SK-N-SH (cell line): ENCODE results near the gene PARVA. TPM values are rescaled to one million over a fixed set of nuclear protein-coding genes. Genes with fewer than 3 reads are reported as not detected.

Experiments
- CTCF ChIA-PET: fragments of 300-600, 350-600 bp; formaldehyde crosslinking; extraction: SDS; loops from one replicate; lab custom pipeline; 2021; lab: Yijun Ruan, JAX
- POLR2A ChIA-PET: fragments of 350-600 bp; sonication (Branson Sonifier 250); formaldehyde crosslinking; extraction: SDS; loops from one replicate; lab custom pipeline; 2020; ENCODE audit warnings: antibody characterized with exemption, inconsistent platforms; lab: Yijun Ruan, JAX
- DNase-seq: peaks from one replicate; pipeline ENCODE4 v3.0.0; 2012
- H2AFZ ChIP-seq: fragments of 200-600 bp; sonication (generic); 2 replicates; pipeline ENCODE4 v1.8.1; 2016; ENCODE audit warnings: antibody characterized with exemption, mild to moderate bottlenecking, low read depth
- H3F3A ChIP-seq: fragments of 200-600 bp; sonication (generic); replicated peaks from 2 replicates; pipeline ENCODE3; 2016; ENCODE audit warnings: antibody characterized with exemption, mild to moderate bottlenecking; ENCODE audit not compliant: insufficient read depth
- H3K27ac ChIP-seq, 2 experiments: fragments of 200-500 bp in 1 of 2; fragments of 200-600 bp in 1 of 2; sonication (Bioruptor generic) in 1 of 2; sonication (generic), shearing (Covaris generic) in 1 of 2; 2 replicates each; pipeline versions ENCODE4 v1.5.1 to v1.6.1; 2014 to 2016; ENCODE audit warnings: low read depth in 2 of 2, inconsistent platforms in 1 of 2, low read length in 1 of 2, mild to moderate bottlenecking in 1 of 2, mixed read lengths in 1 of 2
- H3K27me3 ChIP-seq: fragments of 200-600 bp; sonication (generic), shearing (Covaris generic); 2 replicates; pipeline ENCODE4 v1.6.1; 2016; ENCODE audit warnings: mixed run types; ENCODE audit not compliant: insufficient read depth
- H3K36me3 ChIP-seq, 2 experiments: fragments of 200-500 bp in 1 of 2; fragments of 200-600 bp in 1 of 2; sonication (Bioruptor generic) in 1 of 2; sonication (generic) in 1 of 2; replicated peaks in 1 of 2; 2 replicates each; pipeline versions ENCODE3 to v1.5.1; 2014 to 2016; ENCODE audit warnings: low read length in 1 of 2, mild to moderate bottlenecking in 1 of 2; ENCODE audit not compliant: insufficient read depth in 2 of 2, control insufficient read depth in 1 of 2
- H3K4me1 ChIP-seq, 2 experiments: fragments of 200-500 bp in 1 of 2; fragments of 200-600 bp in 1 of 2; sonication (Bioruptor generic) in 1 of 2; sonication (generic), shearing (Covaris generic) in 1 of 2; 2 replicates each; pipeline versions ENCODE4 v1.5.1 to v1.6.1; 2014 to 2016; ENCODE audit warnings: low read depth in 1 of 2, low read length in 1 of 2, mixed run types in 1 of 2; ENCODE audit not compliant: insufficient read depth in 2 of 2, control insufficient read depth in 1 of 2
- H3K4me2 ChIP-seq: fragments of 200-600 bp; sonication (generic), shearing (Covaris generic); 2 replicates; pipeline ENCODE4 v1.6.1; 2017; ENCODE audit warnings: mixed run types
- H3K4me3 ChIP-seq, 2 experiments: fragments of 200-500 bp in 1 of 2; fragments of 200-600 bp in 1 of 2; sonication (Bioruptor generic) in 1 of 2; sonication (generic), shearing (Covaris generic) in 1 of 2; 2 replicates each; pipeline versions ENCODE4 v1.5.1 to v1.8.1; 2014 to 2016; ENCODE audit warnings: low read depth in 2 of 2, inconsistent platforms in 1 of 2, low read length in 1 of 2, mild to moderate bottlenecking in 1 of 2, mixed read lengths in 1 of 2, moderate library complexity in 1 of 2
- H3K79me2 ChIP-seq: fragments of 200-600 bp; sonication (generic); 2 replicates; pipeline ENCODE4 v1.8.1; 2017; ENCODE audit warnings: mild to moderate bottlenecking; ENCODE audit not compliant: insufficient read depth
- H3K9ac ChIP-seq: fragments of 200-600 bp; sonication (generic); 2 replicates; pipeline ENCODE4 v1.6.1; 2017; ENCODE audit warnings: mixed run types
- H3K9me2 ChIP-seq: fragments of 200-600 bp; sonication (generic); 2 replicates; pipeline ENCODE4 v1.6.1; 2017; ENCODE audit warnings: mixed run types
- H3K9me3 ChIP-seq: fragments of 200-600 bp; sonication (generic); 2 replicates; pipeline ENCODE4 v1.6.1; 2017; ENCODE audit warnings: mixed run types, mild to moderate bottlenecking, moderate library complexity
- H4K20me1 ChIP-seq: fragments of 200-600 bp; sonication (generic); 2 replicates; pipeline ENCODE4 v1.6.1; 2017; ENCODE audit warnings: mild to moderate bottlenecking, mixed run types; ENCODE audit not compliant: insufficient read depth
- CHD2 ChIP-seq: fragments of 150-350 bp; IDR thresholded peaks from 2 replicates; pipeline ENCODE4 v1.6.1; 2018; ENCODE audit warnings: low read length; ENCODE audit not compliant: partially characterized antibody
- EZH2phosphoT487 ChIP-seq: fragments of 200-600 bp; sonication (generic); IDR thresholded peaks from 2 replicates; pipeline ENCODE4 v1.6.1; 2017; ENCODE audit warnings: low read depth, mixed run types, mild to moderate bottlenecking, antibody characterized with exemption, moderate library complexity, borderline replicate concordance
- FOSL2 ChIP-seq: IDR thresholded peaks from 2 replicates; pipeline ENCODE4 v1.4.0; 2012; ENCODE audit warnings: low read depth, mild to moderate bottlenecking, moderate library complexity, borderline replicate concordance
- GABPA ChIP-seq: IDR thresholded peaks from 2 replicates; pipeline ENCODE4 v1.4.0; 2012; ENCODE audit warnings: low read depth, mild to moderate bottlenecking
- GATA2 ChIP-seq: sonication (generic); formaldehyde crosslinking; IDR thresholded peaks from 2 replicates; pipeline ENCODE4 v1.5.0; 2020; ENCODE audit warnings: mild to moderate bottlenecking, missing genetic modification reagents
- MAX ChIP-seq: IDR thresholded peaks from 2 replicates; pipeline ENCODE4 v1.4.0; 2012; ENCODE audit warnings: low read depth
- MXI1 ChIP-seq: IDR thresholded peaks from 2 replicates; pipeline ENCODE4 v1.6.1; 2012; ENCODE audit warnings: mild to moderate bottlenecking, low read depth, low read length, improper control_type of control experiment
- RCOR1 ChIP-seq: fragments of 150-350 bp; IDR thresholded peaks from 2 replicates; pipeline ENCODE4 v1.6.1; 2017; ENCODE audit warnings: antibody characterized with exemption, low read length
- REST ChIP-seq: IDR thresholded peaks from 2 replicates; pipeline ENCODE4 v1.6.1; 2012; ENCODE audit warnings: mild to moderate bottlenecking, low read depth, low read length, moderate library complexity
- RFX5 ChIP-seq: IDR thresholded peaks from 2 replicates; pipeline ENCODE4 v1.6.1; 2012; ENCODE audit warnings: mild to moderate bottlenecking, improper control_type of control experiment, low read length
- YY1 ChIP-seq: IDR thresholded peaks from 2 replicates; pipeline ENCODE4 v1.4.0; 2012; ENCODE audit warnings: low read depth, mild to moderate bottlenecking
- WGBS: methylation state at CpG from one replicate; pipeline ENCODE4 v1.1.6; 2017; ENCODE audit warnings: low lambda C conversion rate; 5-methylcytosine and 5-hydroxymethylcytosine counted together
- polyA plus RNA-seq, 3 experiments: library from polyadenylated mRNA; depleted of rRNA; stranded (reverse); fragments of >200 nt; gene quantifications; 2 replicates each; pipeline ENCODE4 v1.2.3, GENCODE V29; 2012
- TF ChIP-seq, protein P1 (sequence below): IDR thresholded peaks from 2 replicates; pipeline ENCODE4; 2012
- TF ChIP-seq, protein P2 (sequence below): fragments of 200-600 bp; sonication (generic); IDR thresholded peaks from 2 replicates; pipeline ENCODE4 v1.6.1; 2017; ENCODE audit warnings: antibody characterized with exemption, mild to moderate bottlenecking, moderate library complexity

PARVA gene
- polyA plus RNA-seq, 1 of the 3 experiments (the other 2 are of a cell fraction): 27.6 TPM

- DNase-seq: peak; percentile 31
- H3F3A ChIP-seq: no peaks in the 10 kb centered on the region
- H3K9me2 ChIP-seq: no peaks in the 10 kb centered on the region
- peaks cover 10 to 12% of the 10 kb centered on the region in 2 experiments for H3K4me1 ChIP-seq
- H3K9ac ChIP-seq: no peak overlapping the region
- 75% methylated on average over 1 of the region's 1 CpG for WGBS
- H3K36me3 ChIP-seq: peaks cover 0 to 5% of the 10 kb centered on the region in 2 experiments
- peak overlapping the region in 1 of 2 experiments; percentile 72; a peak in 2 of 4 replicates for H3K27ac ChIP-seq
- ChIA-PET CTCF (interaction anchor here (0.9 to 1.7 kb wide), 3 partner anchors 10 to 133 kb away, joined by 3 to 4 read pairs (median 4); no protein-coding TSS in a partner anchor), POLR2A (no interaction called here)
- no peak overlapping the region for H3K4me3 ChIP-seq
- H3K4me2 ChIP-seq: no peak overlapping the region
- no peak overlapping the region for H2AFZ ChIP-seq
- TF ChIP-seq MXI1: peak; percentile 64
- TF ChIP-seq YY1: no peak
- H3K27me3 ChIP-seq: no peaks in the 10 kb centered on the region
- H4K20me1 ChIP-seq: no peaks in the 10 kb centered on the region
- no peaks in the 10 kb centered on the region for H3K9me3 ChIP-seq
- peaks cover 93% of the 10 kb centered on the region for H3K79me2 ChIP-seq
Measured at GRCh38 chr11:12421386-12421785, 44.0 kb downstream of the PARVA start.

GRCh38 chr11:12426176-12426575, 48.8 kb downstream of the PARVA start:
- POLR2A ChIA-PET: no interaction called here

GRCh38 chr11:12429155-12429554, 51.8 kb downstream of the PARVA start:
- ChIA-PET POLR2A (no interaction called here), CTCF (interaction anchor here (0.8 kb wide), 1 partner anchor 386 kb away, joined by 4 read pairs; no protein-coding TSS in a partner anchor)
- Histone ChIP-seq H3K27ac (no peak overlapping the region), H3K4me2 (no peak overlapping the region), H3K36me3 (peaks cover 0 to 3% of the 10 kb centered on the region in 2 experiments), H2AFZ (no peak overlapping the region), H3K79me2 (peaks cover 89% of the 10 kb centered on the region), H3K27me3 (no peaks in the 10 kb centered on the region), H3K9me2 (no peaks in the 10 kb centered on the region), H3K4me3 (no peak overlapping the region), H3K9ac (no peak overlapping the region), H3K4me1 (peaks cover 20 to 29% of the 10 kb centered on the region in 2 experiments), H3K9me3 (no peaks in the 10 kb centered on the region), H4K20me1 (no peaks in the 10 kb centered on the region; the same call in 1 of the 2 replicates), H3F3A (peaks cover 6% of the 10 kb centered on the region)
- no peak for DNase-seq
- 84% methylated on average over 3 of the region's 3 CpGs for WGBS
- no peak for TF ChIP-seq RFX5
- no peak for TF ChIP-seq EZH2phosphoT487
- TF ChIP-seq GATA2: no peak
- TF ChIP-seq, protein P1, sequence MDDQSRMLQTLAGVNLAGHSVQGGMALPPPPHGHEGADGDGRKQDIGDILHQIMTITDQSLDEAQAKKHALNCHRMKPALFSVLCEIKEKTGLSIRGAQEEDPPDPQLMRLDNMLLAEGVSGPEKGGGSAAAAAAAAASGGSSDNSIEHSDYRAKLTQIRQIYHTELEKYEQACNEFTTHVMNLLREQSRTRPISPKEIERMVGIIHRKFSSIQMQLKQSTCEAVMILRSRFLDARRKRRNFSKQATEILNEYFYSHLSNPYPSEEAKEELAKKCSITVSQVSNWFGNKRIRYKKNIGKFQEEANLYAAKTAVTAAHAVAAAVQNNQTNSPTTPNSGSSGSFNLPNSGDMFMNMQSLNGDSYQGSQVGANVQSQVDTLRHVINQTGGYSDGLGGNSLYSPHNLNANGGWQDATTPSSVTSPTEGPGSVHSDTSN: no peak
- no peak for TF ChIP-seq REST
- TF ChIP-seq RCOR1: no peak
- no peak for TF ChIP-seq CHD2
- TF ChIP-seq FOSL2: no peak
- TF ChIP-seq MAX: no peak
- no peak for TF ChIP-seq GABPA
- TF ChIP-seq, protein P2, sequence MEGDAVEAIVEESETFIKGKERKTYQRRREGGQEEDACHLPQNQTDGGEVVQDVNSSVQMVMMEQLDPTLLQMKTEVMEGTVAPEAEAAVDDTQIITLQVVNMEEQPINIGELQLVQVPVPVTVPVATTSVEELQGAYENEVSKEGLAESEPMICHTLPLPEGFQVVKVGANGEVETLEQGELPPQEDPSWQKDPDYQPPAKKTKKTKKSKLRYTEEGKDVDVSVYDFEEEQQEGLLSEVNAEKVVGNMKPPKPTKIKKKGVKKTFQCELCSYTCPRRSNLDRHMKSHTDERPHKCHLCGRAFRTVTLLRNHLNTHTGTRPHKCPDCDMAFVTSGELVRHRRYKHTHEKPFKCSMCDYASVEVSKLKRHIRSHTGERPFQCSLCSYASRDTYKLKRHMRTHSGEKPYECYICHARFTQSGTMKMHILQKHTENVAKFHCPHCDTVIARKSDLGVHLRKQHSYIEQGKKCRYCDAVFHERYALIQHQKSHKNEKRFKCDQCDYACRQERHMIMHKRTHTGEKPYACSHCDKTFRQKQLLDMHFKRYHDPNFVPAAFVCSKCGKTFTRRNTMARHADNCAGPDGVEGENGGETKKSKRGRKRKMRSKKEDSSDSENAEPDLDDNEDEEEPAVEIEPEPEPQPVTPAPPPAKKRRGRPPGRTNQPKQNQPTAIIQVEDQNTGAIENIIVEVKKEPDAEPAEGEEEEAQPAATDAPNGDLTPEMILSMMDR: no peak

More at GRCh38 chr11:12426176-12426575, 48.8 kb downstream of the PARVA start:
- CTCF ChIA-PET: interaction anchor here (0.8 to 2.1 kb wide), 3 partner anchors 15 to 90 kb away, joined by 3 to 8 read pairs (median 3); no protein-coding TSS in a partner anchor
- Histone ChIP-seq H3K27ac (no peak overlapping the region), H3K4me2 (no peak overlapping the region)
- no peak for TF ChIP-seq MAX
- TF ChIP-seq, all 33 proteins: peak for 0
- H3K4me1 ChIP-seq: peaks cover 7 to 11% of the 10 kb centered on the region in 2 experiments; a peak in 3 of 4 replicates
- peaks cover 90% of the 10 kb centered on the region for H3K79me2 ChIP-seq
- H2AFZ ChIP-seq: no peak overlapping the region
- no peaks in the 10 kb centered on the region for H3F3A ChIP-seq
- H3K9me3 ChIP-seq: no peaks in the 10 kb centered on the region
- H3K36me3 ChIP-seq: peaks cover 0 to 3% of the 10 kb centered on the region in 2 experiments
- no peaks in the 10 kb centered on the region for H3K27me3 ChIP-seq
- H4K20me1 ChIP-seq: no peaks in the 10 kb centered on the region; the same call in 1 of the 2 replicates
- H3K9me2 ChIP-seq: no peaks in the 10 kb centered on the region
- H3K9ac ChIP-seq: no peak overlapping the region
- H3K4me3 ChIP-seq: no peak overlapping the region
- no peak for DNase-seq
